Measurements from ENCODE around the gene GH1. TPM values are rescaled to one million over a fixed set of nuclear protein-coding genes. Genes with fewer than 3 reads are reported as not detected.
A peak's percentile ranks its signal among the peaks of the same experiment; 100 is the strongest.

The GH1 gene
- total and polyA plus RNA-seq, 2 of the 13 experiments (the other 11 are each of a cell fraction or from before 2014, with no cell fraction given), result not detected

DNA sequence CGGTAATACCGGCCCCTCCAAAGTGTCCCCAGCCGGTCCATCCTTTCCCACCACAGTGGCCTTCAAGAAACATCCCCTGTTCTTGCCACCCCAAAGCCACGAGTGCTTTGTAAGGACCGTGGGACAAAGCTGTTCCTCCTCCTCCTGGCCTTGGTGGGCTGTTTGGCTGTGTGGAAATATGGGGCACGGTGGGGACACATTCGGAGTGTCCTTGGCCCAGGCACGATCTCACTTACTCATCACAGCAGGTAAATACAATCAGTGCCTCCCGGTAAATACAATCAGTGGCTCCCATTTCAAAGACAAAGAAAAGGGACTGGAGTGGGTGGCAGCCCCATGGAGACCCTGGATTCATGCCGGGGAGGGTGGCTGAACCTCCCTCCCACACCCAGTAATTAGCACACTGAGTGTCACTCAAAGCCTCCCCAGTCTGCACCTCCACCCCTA lies 43.7 kb upstream of the GH1 start (continued):
- TF ChIP-seq ARID5B (CRISPR knock-in tag; IDR thresholded peaks at IDR 0.05), result peak; percentile 83
- peak; percentile 86 for TF ChIP-seq RXRA (CRISPR knock-in tag; IDR thresholded peaks at IDR 0.05)
- TF ChIP-seq JUND (CRISPR knock-in tag; IDR thresholded peaks at IDR 0.05), result peak; percentile 52; the same call in 1 of the 2 replicates
- TF ChIP-seq ZNF317 (CRISPR knock-in tag; IDR thresholded peaks at IDR 0.05), result no peak
- TF ChIP-seq, protein P1, sequence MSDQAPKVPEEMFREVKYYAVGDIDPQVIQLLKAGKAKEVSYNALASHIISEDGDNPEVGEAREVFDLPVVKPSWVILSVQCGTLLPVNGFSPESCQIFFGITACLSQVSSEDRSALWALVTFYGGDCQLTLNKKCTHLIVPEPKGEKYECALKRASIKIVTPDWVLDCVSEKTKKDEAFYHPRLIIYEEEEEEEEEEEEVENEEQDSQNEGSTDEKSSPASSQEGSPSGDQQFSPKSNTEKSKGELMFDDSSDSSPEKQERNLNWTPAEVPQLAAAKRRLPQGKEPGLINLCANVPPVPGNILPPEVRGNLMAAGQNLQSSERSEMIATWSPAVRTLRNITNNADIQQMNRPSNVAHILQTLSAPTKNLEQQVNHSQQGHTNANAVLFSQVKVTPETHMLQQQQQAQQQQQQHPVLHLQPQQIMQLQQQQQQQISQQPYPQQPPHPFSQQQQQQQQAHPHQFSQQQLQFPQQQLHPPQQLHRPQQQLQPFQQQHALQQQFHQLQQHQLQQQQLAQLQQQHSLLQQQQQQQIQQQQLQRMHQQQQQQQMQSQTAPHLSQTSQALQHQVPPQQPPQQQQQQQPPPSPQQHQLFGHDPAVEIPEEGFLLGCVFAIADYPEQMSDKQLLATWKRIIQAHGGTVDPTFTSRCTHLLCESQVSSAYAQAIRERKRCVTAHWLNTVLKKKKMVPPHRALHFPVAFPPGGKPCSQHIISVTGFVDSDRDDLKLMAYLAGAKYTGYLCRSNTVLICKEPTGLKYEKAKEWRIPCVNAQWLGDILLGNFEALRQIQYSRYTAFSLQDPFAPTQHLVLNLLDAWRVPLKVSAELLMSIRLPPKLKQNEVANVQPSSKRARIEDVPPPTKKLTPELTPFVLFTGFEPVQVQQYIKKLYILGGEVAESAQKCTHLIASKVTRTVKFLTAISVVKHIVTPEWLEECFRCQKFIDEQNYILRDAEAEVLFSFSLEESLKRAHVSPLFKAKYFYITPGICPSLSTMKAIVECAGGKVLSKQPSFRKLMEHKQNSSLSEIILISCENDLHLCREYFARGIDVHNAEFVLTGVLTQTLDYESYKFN (CRISPR knock-in tag; conservative IDR thresholded peaks at IDR 0.05), result peak; percentile 64
- no peak for TF ChIP-seq ZNF597 (CRISPR knock-in tag; IDR thresholded peaks at IDR 0.05)
- TF ChIP-seq, protein P2, sequence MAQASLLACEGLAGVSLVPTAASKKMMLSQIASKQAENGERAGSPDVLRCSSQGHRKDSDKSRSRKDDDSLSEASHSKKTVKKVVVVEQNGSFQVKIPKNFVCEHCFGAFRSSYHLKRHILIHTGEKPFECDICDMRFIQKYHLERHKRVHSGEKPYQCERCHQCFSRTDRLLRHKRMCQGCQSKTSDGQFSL (CRISPR knock-in tag; IDR thresholded peaks at IDR 0.05), result no peak
- TF ChIP-seq, protein P3, sequence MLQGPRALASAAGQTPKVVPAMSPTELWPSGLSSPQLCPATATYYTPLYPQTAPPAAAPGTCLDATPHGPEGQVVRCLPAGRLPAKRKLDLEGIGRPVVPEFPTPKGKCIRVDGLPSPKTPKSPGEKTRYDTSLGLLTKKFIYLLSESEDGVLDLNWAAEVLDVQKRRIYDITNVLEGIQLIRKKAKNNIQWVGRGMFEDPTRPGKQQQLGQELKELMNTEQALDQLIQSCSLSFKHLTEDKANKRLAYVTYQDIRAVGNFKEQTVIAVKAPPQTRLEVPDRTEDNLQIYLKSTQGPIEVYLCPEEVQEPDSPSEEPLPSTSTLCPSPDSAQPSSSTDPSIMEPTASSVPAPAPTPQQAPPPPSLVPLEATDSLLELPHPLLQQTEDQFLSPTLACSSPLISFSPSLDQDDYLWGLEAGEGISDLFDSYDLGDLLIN (CRISPR knock-in tag; IDR thresholded peaks at IDR 0.05; ENCODE audit: borderline replicate concordance), result no peak
- TF ChIP-seq TCF7 (IDR thresholded peaks at IDR 0.05; ENCODE audit: low read depth), result 0 out of 2 replicates have a peak, but pooled peaks have one; percentile 39
- peak; percentile 78; the same call in 1 of the 2 replicates for TF ChIP-seq DNMT3B (CRISPR knock-in tag; conservative IDR thresholded peaks at IDR 0.05)
- 0 out of 2 replicates have a peak, but pooled peaks have one; percentile 26 for TF ChIP-seq ZFP90 (CRISPR knock-in tag; IDR thresholded peaks at IDR 0.05; ENCODE audit: borderline replicate concordance)
- 0 out of 2 replicates have a peak, but pooled peaks have one; percentile 40 for TF ChIP-seq ZBTB25 (CRISPR knock-in tag; IDR thresholded peaks at IDR 0.05)
- no peak for TF ChIP-seq NR2F2 (IDR thresholded peaks at IDR 0.05; ENCODE audit: borderline replicate concordance, low read depth)
- TF ChIP-seq, protein P4, sequence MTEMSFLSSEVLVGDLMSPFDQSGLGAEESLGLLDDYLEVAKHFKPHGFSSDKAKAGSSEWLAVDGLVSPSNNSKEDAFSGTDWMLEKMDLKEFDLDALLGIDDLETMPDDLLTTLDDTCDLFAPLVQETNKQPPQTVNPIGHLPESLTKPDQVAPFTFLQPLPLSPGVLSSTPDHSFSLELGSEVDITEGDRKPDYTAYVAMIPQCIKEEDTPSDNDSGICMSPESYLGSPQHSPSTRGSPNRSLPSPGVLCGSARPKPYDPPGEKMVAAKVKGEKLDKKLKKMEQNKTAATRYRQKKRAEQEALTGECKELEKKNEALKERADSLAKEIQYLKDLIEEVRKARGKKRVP (CRISPR knock-in tag; IDR thresholded peaks at IDR 0.05), result peak in 1 of 2 experiments; percentile 77; a peak in 2 of 4 replicates
- 0 out of 2 replicates have a peak, but pooled peaks have one; percentile 22 for TF ChIP-seq SP5 (CRISPR knock-in tag; IDR thresholded peaks at IDR 0.05; ENCODE audit: borderline replicate concordance, low read depth)
- TF ChIP-seq TEAD3 (CRISPR knock-in tag; optimal IDR thresholded peaks at IDR 0.05; ENCODE audit: borderline replicate concordance), result peak; percentile 32
- no peak for TF ChIP-seq CHD2 (IDR thresholded peaks at IDR 0.05; ENCODE audit: low read depth, low read length)

Data from HepG2 (cell line).